WTC11 (cell line): ENCODE data around the gene ADPGK.

Experiments used
- ATF3 ChIP-seq: sonication (generic); formaldehyde crosslinking; conservative IDR thresholded peaks from 2 replicates; pipeline ENCODE4 v1.8.1; 2022; ENCODE audit warnings: mild to moderate bottlenecking, missing genetic modification reagents
- CBFB ChIP-seq: sonication (generic); formaldehyde crosslinking; IDR thresholded peaks from 2 replicates; pipeline ENCODE4 v1.8.1; 2022; ENCODE audit warnings: mild to moderate bottlenecking, low read depth, missing genetic modification reagents
- CTCF ChIP-seq: fragments of 200-600 bp; IDR thresholded peaks from 2 replicates; pipeline ENCODE4 v1.8.0; 2022; ENCODE audit warnings: antibody characterized with exemption
- FOXP1 ChIP-seq: sonication (generic); formaldehyde crosslinking; IDR thresholded peaks from 2 replicates; pipeline ENCODE4 v1.8.0; 2022; ENCODE audit warnings: missing genetic modification reagents, mild to moderate bottlenecking, moderate library complexity, borderline replicate concordance
- IRF2 ChIP-seq: sonication (generic); formaldehyde crosslinking; IDR thresholded peaks from 2 replicates; pipeline ENCODE4 v1.8.0; 2022; ENCODE audit warnings: low read depth, missing genetic modification reagents, borderline replicate concordance
- NR1H2 ChIP-seq: sonication (generic); formaldehyde crosslinking; IDR thresholded peaks from 2 replicates; pipeline ENCODE4 v1.9.0; 2021; ENCODE audit warnings: mild to moderate bottlenecking, moderate library complexity, missing genetic modification reagents
- SMAD4 ChIP-seq: sonication (generic); formaldehyde crosslinking; IDR thresholded peaks from 2 replicates; pipeline ENCODE4 v1.8.0; 2022; ENCODE audit warnings: mild to moderate bottlenecking, missing genetic modification reagents
- TF ChIP-seq, protein P1 (sequence below): sonication (generic); formaldehyde crosslinking; IDR thresholded peaks from 2 replicates; pipeline ENCODE4 v1.8.0; 2022; ENCODE audit warnings: mild to moderate bottlenecking, missing genetic modification reagents
- TF ChIP-seq, protein P2 (sequence below): sonication (generic); formaldehyde crosslinking; IDR thresholded peaks from 2 replicates; pipeline ENCODE4 v1.8.1; 2022; ENCODE audit warnings: low read depth, missing genetic modification reagents, borderline replicate concordance

DNA sequence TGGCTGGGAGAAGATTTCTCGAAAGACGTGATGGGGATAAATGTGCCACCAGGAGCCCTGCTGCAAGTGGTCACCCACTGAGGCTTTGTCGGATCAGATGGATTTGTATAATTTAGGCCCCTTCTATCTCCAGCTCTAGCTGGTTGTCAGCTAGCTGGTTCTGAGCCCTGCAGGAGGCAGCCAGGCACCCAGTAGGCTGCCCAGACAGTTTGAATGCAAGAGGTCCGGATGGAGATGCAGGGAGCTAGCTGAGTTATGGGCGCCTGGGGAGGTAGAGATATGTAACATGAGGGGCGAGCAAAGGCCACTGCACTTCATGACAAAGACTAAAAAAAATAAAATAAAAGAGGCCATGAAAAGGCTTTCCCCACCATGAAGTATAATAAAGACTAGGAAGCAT is 35.1 kb upstream of the ADPGK start:
- TF ChIP-seq CTCF (no peak), IRF2 (CRISPR knock-in tag) (no peak), CBFB (CRISPR knock-in tag) (no peak), SMAD4 (CRISPR knock-in tag) (no peak), ATF3 (CRISPR knock-in tag) (no peak), NR1H2 (no peak), FOXP1 (no peak)
- TF ChIP-seq, protein P1, sequence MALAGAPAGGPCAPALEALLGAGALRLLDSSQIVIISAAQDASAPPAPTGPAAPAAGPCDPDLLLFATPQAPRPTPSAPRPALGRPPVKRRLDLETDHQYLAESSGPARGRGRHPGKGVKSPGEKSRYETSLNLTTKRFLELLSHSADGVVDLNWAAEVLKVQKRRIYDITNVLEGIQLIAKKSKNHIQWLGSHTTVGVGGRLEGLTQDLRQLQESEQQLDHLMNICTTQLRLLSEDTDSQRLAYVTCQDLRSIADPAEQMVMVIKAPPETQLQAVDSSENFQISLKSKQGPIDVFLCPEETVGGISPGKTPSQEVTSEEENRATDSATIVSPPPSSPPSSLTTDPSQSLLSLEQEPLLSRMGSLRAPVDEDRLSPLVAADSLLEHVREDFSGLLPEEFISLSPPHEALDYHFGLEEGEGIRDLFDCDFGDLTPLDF (CRISPR knock-in tag) = no peak
- TF ChIP-seq, protein P2, sequence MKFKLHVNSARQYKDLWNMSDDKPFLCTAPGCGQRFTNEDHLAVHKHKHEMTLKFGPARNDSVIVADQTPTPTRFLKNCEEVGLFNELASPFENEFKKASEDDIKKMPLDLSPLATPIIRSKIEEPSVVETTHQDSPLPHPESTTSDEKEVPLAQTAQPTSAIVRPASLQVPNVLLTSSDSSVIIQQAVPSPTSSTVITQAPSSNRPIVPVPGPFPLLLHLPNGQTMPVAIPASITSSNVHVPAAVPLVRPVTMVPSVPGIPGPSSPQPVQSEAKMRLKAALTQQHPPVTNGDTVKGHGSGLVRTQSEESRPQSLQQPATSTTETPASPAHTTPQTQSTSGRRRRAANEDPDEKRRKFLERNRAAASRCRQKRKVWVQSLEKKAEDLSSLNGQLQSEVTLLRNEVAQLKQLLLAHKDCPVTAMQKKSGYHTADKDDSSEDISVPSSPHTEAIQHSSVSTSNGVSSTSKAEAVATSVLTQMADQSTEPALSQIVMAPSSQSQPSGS (CRISPR knock-in tag) = no peak
